Stomach (tissue), 9 donors: Measurements from ENCODE around the gene GHDC. TPM values are rescaled to one million over a fixed set of nuclear protein-coding genes. Genes with fewer than 3 reads are reported as not detected.
A peak's percentile ranks its signal among the peaks of the same experiment; 100 is the strongest.

Source experiments
- DNase-seq, 2 donors: peaks; one replicate each; pipeline versions ENCODE4 v3.0.0 to v3.0.0-alpha.2; 2013 to 2019
- H3K27ac ChIP-seq, 5 donors: fragments of 200-600 bp in 4 of 5; sonication (generic) in 4 of 5; one replicate each; pipeline ENCODE4 v1.5.1; 2013 to 2019; ENCODE audit warnings: mild to moderate bottlenecking in 1 of 5, moderate library complexity in 1 of 5
- H3K27me3 ChIP-seq, 3 donors: fragments of 200-600 bp; sonication (generic); one replicate each; pipeline ENCODE4 v1.5.1; 2017 to 2019; ENCODE audit warnings: mixed run types in 1 of 3
- H3K36me3 ChIP-seq, 4 donors: fragments of 200-600 bp; sonication (generic); 1 replicate in 3 of 4; 2 replicates in 1 of 4; pipeline ENCODE4 v1.5.1; 2016 to 2019
- H3K4me1 ChIP-seq, 4 donors: fragments of 200-600 bp; sonication (generic); one replicate each; pipeline ENCODE4 v1.5.1; 2016 to 2019
- H3K4me3 ChIP-seq, 4 donors: fragments of 200-600 bp; sonication (generic) in 3 of 4; one replicate each; pipeline ENCODE4 v1.5.1; 2016 to 2019; ENCODE audit warnings: mild to moderate bottlenecking in 1 of 4
- H3K9me3 ChIP-seq, 4 donors: fragments of 200-600 bp; sonication (generic); one replicate each; pipeline ENCODE4 v1.5.1; 2016 to 2019
- EP300 ChIP-seq: sonication (generic); formaldehyde crosslinking; IDR thresholded peaks from one replicate; pipeline ENCODE4 v1.6.1; 2017; ENCODE audit warnings: antibody characterized with exemption
- POLR2A ChIP-seq, 4 donors: fragments of 450-650 bp; IDR thresholded peaks; one replicate each; pipeline ENCODE4 v1.6.1; 2016; ENCODE audit warnings: antibody characterized with exemption in 4 of 4, control low read depth in 2 of 4, mild to moderate bottlenecking in 1 of 4, moderate library complexity in 1 of 4
- POLR2AphosphoS5 ChIP-seq, 3 donors: sonication (generic); formaldehyde crosslinking; IDR thresholded peaks; one replicate each; pipeline ENCODE4 v1.6.1; 2016; ENCODE audit warnings: antibody characterized with exemption in 3 of 3
- WGBS, 5 donors: extraction: QIAGEN DNeasy Blood & Tissue Kit in 3 of 5; methylation state at CpG; one replicate each; pipeline versions ENCODE4 v1.1.5 to v1.1.7; 2013 to 2018; 5-methylcytosine and 5-hydroxymethylcytosine counted together
- intact Hi-C: fragments of 100-400 bp; cut with DNase I; formaldehyde crosslinking; loops from one replicate; pipeline ENCODE4 v1.15.1; 2023; ENCODE audit warnings: low total_unique reads
- polyA plus RNA-seq, 3 donors: library from polyadenylated mRNA; stranded (reverse); fragments of 200-250 nt; gene quantifications; one replicate each; pipeline ENCODE4 v1.2.3, GENCODE V29; 2013
- total RNA-seq, 5 donors: library from RNA; depleted of rRNA; stranded (reverse); fragments of >200 nt; gene quantifications; one replicate each; pipeline versions ENCODE4 v1.1.0 to v1.2.3, GENCODE V29; 2014 to 2016
- TF ChIP-seq, protein P1 (sequence below), 7 experiments: fragments of 450-650 bp in 4 of 7; fragments of 200-600 bp in 3 of 7; sonication (generic) in 3 of 7; IDR thresholded peaks; one replicate each; pipeline ENCODE4 v1.5.1; 2016 to 2019; ENCODE audit warnings: antibody characterized with exemption in 7 of 7, control low read depth in 2 of 7, mild to moderate bottlenecking in 1 of 7
- donor health status: healthy with polysubstance abuse.
- donor health status: Bipolar disorder and iron deficiency.
- donor health status: healthy.

The GHDC gene
- total and polyA plus RNA-seq, 8 donors = 7.1 to 43.2 (median 13.9) TPM; not detected in 1

- peak in 1 of 2 donors; percentile 52 for DNase-seq
- TF ChIP-seq POLR2A (IDR thresholded peaks at IDR 0.05) (no peak), POLR2AphosphoS5 (IDR thresholded peaks at IDR 0.05) (no peak), EP300 (no peak)
- TF ChIP-seq, protein P1, sequence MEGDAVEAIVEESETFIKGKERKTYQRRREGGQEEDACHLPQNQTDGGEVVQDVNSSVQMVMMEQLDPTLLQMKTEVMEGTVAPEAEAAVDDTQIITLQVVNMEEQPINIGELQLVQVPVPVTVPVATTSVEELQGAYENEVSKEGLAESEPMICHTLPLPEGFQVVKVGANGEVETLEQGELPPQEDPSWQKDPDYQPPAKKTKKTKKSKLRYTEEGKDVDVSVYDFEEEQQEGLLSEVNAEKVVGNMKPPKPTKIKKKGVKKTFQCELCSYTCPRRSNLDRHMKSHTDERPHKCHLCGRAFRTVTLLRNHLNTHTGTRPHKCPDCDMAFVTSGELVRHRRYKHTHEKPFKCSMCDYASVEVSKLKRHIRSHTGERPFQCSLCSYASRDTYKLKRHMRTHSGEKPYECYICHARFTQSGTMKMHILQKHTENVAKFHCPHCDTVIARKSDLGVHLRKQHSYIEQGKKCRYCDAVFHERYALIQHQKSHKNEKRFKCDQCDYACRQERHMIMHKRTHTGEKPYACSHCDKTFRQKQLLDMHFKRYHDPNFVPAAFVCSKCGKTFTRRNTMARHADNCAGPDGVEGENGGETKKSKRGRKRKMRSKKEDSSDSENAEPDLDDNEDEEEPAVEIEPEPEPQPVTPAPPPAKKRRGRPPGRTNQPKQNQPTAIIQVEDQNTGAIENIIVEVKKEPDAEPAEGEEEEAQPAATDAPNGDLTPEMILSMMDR (IDR thresholded peaks at IDR 0.05) = no peak
Measured at GRCh38 chr17:42182927-42183734, 11.2 kb downstream of the GHDC start.

DNA sequence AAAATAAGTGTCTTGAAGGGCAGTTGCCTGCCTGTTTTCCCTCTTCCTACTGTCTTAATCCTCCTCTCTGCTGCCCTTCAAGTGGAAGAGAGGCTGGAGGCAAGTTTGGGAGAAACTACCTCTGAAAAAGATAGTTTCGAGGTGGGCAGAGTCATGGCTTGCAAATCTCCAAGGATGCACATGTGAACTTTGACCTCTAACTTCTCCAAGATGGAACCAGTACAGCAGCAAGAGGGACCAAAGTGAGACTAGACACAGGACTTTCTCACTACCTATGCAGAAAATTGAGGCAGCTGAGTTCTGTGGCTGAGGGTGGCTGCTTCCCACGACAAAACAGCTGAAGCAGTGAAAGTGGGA, 12.5 kb downstream of the GHDC start:
- TF ChIP-seq POLR2A (IDR thresholded peaks at IDR 0.05) = no peak
- TF ChIP-seq POLR2AphosphoS5 (IDR thresholded peaks at IDR 0.05) = no peak
- TF ChIP-seq EP300 = no peak
- TF ChIP-seq, protein P1 (IDR thresholded peaks at IDR 0.05) = no peak
- Histone ChIP-seq H3K27me3 (peaks cover 12 to 43% (median 23%) of the 10 kb centered on the region in 3 donors), H3K4me1 (peaks cover 21 to 40% (median 38%) of the 10 kb centered on the region in 4 donors), H3K36me3 (no peaks in the 10 kb centered on the region), H3K27ac (no peak overlapping the region), H3K9me3 (no peaks in the 10 kb centered on the region), H3K4me3 (no peak overlapping the region)
- intact Hi-C loops = no loop called here
- 77 to 89% (median 79%) methylated on average over 2 of the region's 2 CpGs for WGBS, 5 donors
- no peak for DNase-seq

More at GRCh38 chr17:42182927-42183734, 11.2 kb downstream of the GHDC start:
- Histone ChIP-seq H3K4me3 (peak overlapping the region; percentile 49 to 63 (median 54)), H3K4me1 (peaks cover 21 to 40% (median 38%) of the 10 kb centered on the region in 4 donors), H3K9me3 (no peaks in the 10 kb centered on the region), H3K27me3 (peaks cover 12 to 43% (median 23%) of the 10 kb centered on the region in 3 donors), H3K27ac (peak overlapping the region in 4 of 5 donors; percentile 74 to 84 (median 81)), H3K36me3 (no peaks in the 10 kb centered on the region)
- intact Hi-C loops = no loop called here
- WGBS, 5 donors = 65 to 75% (median 72%) methylated on average over 9 of the region's 9 CpGs

- peak; percentile 81 to 82 for DNase-seq
- TF ChIP-seq, protein P1 (IDR thresholded peaks at IDR 0.05) = peak in 4 of 7 experiments; percentile 31 to 55 (median 44)
- no peak for TF ChIP-seq POLR2A (IDR thresholded peaks at IDR 0.05)
- no peak within 1 kb of the TSS for H3K27ac ChIP-seq
- intact Hi-C loops = no loop called here
- H3K27me3 ChIP-seq = peaks cover 12 to 43% (median 23%) of the 10 kb centered on the region in 3 donors
- H3K4me3 ChIP-seq = peak within 1 kb of the TSS; percentile 41 to 55 (median 44)
- WGBS, 5 donors = 5 to 11% (median 6%) methylated on average over 19 to 60 of the region's 60 CpGs
- H3K4me1 ChIP-seq = peaks cover 21 to 40% (median 38%) of the 10 kb centered on the region in 4 donors
- no peaks in the 10 kb centered on the region for H3K9me3 ChIP-seq
- H3K36me3 ChIP-seq = no peaks in the 10 kb centered on the region
Measured at GRCh38 chr17:42180922-42181850, 13.1 kb downstream of the GHDC start, which contains the start of gene KCNH4. TSS of gene KCNH4 (minus strand) at chr17:42181142. CDS start at chr17:42180945, 197 bp downstream.

DNA sequence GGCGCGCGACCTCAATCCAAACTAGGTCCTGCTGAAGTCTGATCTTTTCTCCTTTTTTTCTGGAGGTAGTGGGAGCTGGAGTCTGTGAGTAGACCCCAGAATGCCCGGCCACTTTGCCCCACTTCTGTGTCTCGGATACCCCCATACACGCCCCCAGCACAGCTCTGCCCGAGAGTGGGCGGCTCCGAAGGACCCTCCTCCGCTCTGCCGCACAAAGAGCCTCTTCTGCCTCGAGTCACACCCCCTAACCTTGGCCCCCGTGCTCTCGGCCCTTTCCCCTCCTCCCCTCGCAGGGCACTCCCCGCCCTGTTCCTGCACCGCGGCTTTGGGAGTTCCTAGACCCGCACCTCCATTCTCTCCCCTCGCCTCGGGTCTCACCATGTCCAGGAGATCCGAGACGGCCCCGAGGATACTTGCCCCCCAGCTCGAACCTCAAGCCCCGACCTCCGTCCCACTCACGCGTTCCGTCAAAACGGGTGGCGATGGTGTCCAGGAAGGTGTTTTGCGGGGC, 13.8 kb downstream of the GHDC start:
- intact Hi-C loops = no loop called here
- no peaks in the 10 kb centered on the region for H3K36me3 ChIP-seq
- H3K4me1 ChIP-seq = peaks cover 21 to 40% (median 38%) of the 10 kb centered on the region in 4 donors
- H3K4me3 ChIP-seq = peak overlapping the region; percentile 41 to 55 (median 44)
- 2 to 3% (median 2%) methylated on average over 30 to 33 of the region's 33 CpGs for WGBS, 5 donors
- no peak for DNase-seq
- H3K27me3 ChIP-seq = peaks cover 12 to 43% (median 23%) of the 10 kb centered on the region in 3 donors
- TF ChIP-seq POLR2AphosphoS5 (IDR thresholded peaks at IDR 0.05) = no peak
- TF ChIP-seq, protein P1 (IDR thresholded peaks at IDR 0.05) = no peak
- no peak for TF ChIP-seq POLR2A (IDR thresholded peaks at IDR 0.05)
- no peak overlapping the region for H3K27ac ChIP-seq
- H3K9me3 ChIP-seq = no peaks in the 10 kb centered on the region
